Astrocyte of the spinal cord (primary cell): Measurements from ENCODE around the gene HPS4.

Source experiments
- DNase-seq: peaks from one replicate; pipeline ENCODE4 v3.0.0; 2011; ENCODE audit warnings: low read depth, low spot score
- H3K4me3 ChIP-seq: 2 replicates; pipeline ENCODE4 v1.5.1; 2011; ENCODE audit warnings: low read depth, mild to moderate bottlenecking, low read length, moderate library complexity
- in situ Hi-C: cut with HindIII; loops from 2 replicates; pipeline ENCODE4 v1.10.0; 2017; ENCODE audit warnings: low sequenced_read_pairs
- TF ChIP-seq, protein P1 (sequence below): IDR thresholded peaks from 2 replicates; pipeline ENCODE4 v1.5.1; 2012; ENCODE audit warnings: low read depth, mild to moderate bottlenecking, low read length, inconsistent platforms

Gene HPS4

DNA sequence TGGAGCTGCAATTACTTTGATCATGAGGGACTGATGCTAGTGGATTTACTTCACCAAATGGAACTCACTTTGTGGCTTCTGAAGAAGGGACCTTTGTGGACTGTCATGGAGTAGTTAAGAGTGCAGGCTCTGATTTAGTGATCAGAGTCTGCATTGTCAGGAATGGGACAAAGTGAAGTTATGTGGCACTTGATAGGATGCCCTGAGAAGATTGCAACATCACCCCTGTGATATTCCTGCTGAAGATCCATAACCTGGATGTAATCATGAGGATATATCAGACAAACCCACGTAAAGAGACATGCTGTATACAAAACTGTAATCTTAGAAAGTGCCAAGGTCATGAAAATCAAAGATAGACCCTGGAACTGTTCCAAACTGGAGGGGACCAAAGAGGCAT is 30.3 kb upstream of the HPS4 start:
- in situ Hi-C loops: no loop called here
- TF ChIP-seq, protein P1, sequence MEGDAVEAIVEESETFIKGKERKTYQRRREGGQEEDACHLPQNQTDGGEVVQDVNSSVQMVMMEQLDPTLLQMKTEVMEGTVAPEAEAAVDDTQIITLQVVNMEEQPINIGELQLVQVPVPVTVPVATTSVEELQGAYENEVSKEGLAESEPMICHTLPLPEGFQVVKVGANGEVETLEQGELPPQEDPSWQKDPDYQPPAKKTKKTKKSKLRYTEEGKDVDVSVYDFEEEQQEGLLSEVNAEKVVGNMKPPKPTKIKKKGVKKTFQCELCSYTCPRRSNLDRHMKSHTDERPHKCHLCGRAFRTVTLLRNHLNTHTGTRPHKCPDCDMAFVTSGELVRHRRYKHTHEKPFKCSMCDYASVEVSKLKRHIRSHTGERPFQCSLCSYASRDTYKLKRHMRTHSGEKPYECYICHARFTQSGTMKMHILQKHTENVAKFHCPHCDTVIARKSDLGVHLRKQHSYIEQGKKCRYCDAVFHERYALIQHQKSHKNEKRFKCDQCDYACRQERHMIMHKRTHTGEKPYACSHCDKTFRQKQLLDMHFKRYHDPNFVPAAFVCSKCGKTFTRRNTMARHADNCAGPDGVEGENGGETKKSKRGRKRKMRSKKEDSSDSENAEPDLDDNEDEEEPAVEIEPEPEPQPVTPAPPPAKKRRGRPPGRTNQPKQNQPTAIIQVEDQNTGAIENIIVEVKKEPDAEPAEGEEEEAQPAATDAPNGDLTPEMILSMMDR: no peak
- DNase-seq: no peak
- no peak overlapping the region for H3K4me3 ChIP-seq

DNA sequence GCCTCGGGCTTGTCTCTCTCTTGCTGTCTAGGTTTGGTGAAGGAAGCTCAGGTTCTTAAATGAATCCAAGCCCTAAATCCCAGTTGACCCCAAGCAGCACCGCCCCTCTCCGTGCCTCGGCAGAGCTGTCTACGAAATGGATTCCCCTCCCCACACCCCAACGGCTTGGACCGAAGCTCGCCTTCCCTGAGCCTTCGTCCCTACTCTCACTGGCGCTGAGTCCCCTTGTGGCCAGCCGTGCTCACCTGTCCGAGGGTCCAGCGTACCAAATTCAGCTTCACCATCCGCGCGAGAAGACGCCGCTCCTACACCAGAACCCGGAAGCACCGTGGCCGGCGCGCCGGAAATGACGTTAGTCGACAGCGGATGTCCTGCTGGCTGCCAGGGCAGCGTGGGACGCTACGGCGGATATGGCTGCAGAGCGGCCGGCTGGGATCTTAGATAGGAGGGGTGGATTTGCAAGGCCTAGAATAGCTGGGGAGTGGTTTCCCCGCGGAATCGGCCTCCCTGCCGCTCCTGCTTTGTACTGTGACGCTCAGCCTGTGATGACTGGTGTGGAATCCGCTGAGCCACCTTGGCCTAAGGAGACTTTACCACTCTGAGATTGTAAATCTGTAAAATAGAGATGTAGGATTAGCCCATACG is 28.7 kb upstream of the HPS4 start, which contains the start of gene TFIP11:
Gene TFIP11, minus strand, starts transcription at position 325 of the 645 bp plus-strand sequence. CDS start 2,201 bp downstream, outside the sequence.
- peak within 1 kb of the TSS; percentile 94 for H3K4me3 ChIP-seq
- TF ChIP-seq, protein P1: no peak
- DNase-seq: peak; percentile 93
- in situ Hi-C loops: no loop called here

DNA sequence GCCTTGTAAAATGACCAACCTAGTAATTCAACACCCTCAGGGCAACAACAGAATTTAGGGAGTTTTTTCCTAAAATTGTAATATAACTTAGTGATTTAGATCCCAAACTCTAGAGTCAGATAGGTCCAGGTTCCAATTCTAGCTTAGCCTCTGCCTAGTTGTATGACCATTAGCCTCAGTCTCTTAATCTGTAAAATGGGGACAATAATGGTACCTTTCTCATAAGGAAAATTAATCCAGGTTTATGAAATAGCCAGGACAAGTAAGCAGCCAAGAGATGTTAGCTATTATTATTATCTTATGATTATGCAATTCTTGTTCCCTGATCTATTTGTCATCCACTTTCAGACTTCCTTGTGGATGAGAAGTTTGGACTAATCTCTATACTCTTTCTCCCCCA is 24.6 kb upstream of the HPS4 start:
- TF ChIP-seq, protein P1: no peak
- no peak overlapping the region for H3K4me3 ChIP-seq
- in situ Hi-C loops: no loop called here
- no peak for DNase-seq

DNA sequence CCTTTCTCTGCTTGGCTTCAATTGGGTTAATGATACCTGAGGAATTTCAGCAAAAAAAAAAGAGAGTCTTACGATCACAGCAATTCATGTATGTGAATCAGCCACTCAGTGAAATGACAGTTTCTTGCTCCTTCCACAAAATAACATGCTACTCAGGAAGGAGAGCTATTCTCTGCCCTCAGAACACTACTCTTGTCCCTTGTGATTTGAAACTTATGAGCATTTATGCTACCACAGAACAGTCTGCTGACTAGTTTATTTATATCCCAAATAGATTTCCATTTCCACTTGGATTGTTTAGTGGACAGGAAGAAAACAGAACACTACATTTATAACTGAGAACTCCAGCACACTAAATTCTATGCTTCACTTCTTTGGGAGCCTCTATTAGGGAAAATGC is 20.2 kb upstream of the HPS4 start:
- H3K4me3 ChIP-seq: no peak overlapping the region
- DNase-seq: no peak
- in situ Hi-C loops: no loop called here
- TF ChIP-seq, protein P1: no peak

DNA sequence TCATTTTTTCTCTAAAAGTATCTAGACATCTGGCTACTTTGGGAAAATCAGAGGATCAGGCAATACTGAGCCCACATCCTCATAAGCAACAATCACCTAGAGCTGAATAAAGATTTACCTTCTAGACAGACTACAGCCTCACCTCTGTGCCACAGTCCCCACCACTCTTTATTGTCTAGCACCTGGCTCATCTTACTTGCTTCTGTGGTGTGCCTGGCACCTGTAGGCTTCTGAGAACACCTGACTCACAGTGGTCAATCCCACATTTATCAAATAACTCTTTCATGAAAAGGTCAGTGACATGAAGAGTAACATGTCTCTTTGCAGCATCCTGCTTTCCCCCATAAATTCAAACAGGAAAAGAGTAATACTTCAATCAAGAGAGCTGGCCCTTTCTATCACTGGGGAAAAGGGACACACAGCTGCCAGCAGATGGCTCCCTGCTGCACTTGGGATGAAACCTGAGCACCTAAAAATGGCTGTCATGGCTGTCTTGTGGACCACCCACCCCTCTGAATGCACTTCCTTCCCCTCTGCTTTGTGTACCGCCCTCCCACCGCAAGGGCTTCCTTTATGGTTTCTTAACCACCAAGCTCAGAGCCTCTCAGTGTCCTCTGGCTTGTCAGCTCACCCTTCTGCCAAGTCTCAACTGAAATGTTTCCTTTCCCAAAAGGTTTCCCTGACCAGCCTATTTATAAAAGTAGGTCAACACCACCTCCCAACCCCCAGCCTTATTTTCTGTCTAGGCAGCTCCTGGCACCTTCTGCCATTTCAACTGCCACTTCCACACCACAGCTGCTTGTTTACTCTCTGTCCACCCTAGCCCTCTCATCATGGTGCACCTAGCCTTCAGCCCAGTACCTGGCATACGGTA is 19.3 kb upstream of the HPS4 start:
- in situ Hi-C loops: no loop called here
- peak; percentile 53 for DNase-seq
- TF ChIP-seq, protein P1: peak; percentile 81
- no peak overlapping the region for H3K4me3 ChIP-seq

DNA sequence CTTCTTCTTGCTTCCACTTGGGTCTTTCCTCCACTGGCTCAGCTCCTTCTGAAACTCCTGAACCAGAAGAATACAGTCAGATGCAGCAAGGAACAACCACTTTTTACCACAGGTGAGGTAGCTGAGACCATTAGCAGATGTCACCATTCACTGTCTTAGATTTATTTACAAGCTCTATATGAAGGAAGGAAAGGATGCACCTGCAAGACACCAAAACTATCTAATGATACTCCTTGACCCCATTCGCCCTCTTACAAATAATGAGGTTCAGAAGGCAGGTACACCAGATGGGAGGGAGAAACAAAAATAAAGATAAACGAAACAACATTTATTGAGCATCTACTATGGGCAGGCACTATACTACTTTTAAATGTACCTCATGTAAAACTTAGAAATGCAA is 18.4 kb upstream of the HPS4 start:
- DNase-seq: no peak
- in situ Hi-C loops: no loop called here

More for the DNA sequence above, 18.4 kb upstream of the HPS4 start:
- TF ChIP-seq, protein P1: no peak
- no peak overlapping the region for H3K4me3 ChIP-seq
